Hippocampal formation (tissue), 2 donors: ENCODE results near the gene FICD.
A peak's percentile ranks its signal among the peaks of the same experiment; 100 is the strongest.
"Not testable (repeated sequence)": the region's sequence is repeated elsewhere in the genome, so short reads cannot be mapped to it uniquely, and the experiment has no call there.

Experiments
- DNase-seq, 2 donors: peaks; one replicate each; lab custom pipeline; 2025; lab: John Stamatoyannopoulos, UW

FICD gene

GRCh38 chr12:108538146-108538545, 23.1 kb downstream of the FICD start:
- DNase-seq: no peak

GRCh38 chr12:108538616-108539195, 23.6 kb downstream of the FICD start:
- no peak for DNase-seq

GRCh38 chr12:108542320-108542719, 27.2 kb downstream of the FICD start:
- no peak for DNase-seq

- no peak for DNase-seq
Observed at GRCh38 chr12:108543652-108544051, 28.6 kb downstream of the FICD start.

- no peak for DNase-seq
Observed at GRCh38 chr12:108547686-108548085, 32.6 kb downstream of the FICD start.

- DNase-seq: no peak
Observed at GRCh38 chr12:108548954-108549521, 34.0 kb downstream of the FICD start.

- DNase-seq: no peak
Observed at GRCh38 chr12:108551535-108551934, 36.5 kb downstream of the FICD start.

- DNase-seq: no peak
Observed at GRCh38 chr12:108553799-108554198, 38.7 kb downstream of the FICD start.

GRCh38 chr12:108555383-108555782, 40.3 kb downstream of the FICD start:
- DNase-seq: not testable (repeated sequence)

GRCh38 chr12:108559007-108559655, 44.1 kb downstream of the FICD start:
- no peak for DNase-seq

- no peak for DNase-seq
Observed at GRCh38 chr12:108559748-108560147, 44.7 kb downstream of the FICD start.

GRCh38 chr12:108560321-108560721, 45.2 kb downstream of the FICD start:
- no peak for DNase-seq

- DNase-seq: peak; percentile 79 to 95
Observed at GRCh38 chr12:108560752-108561719, 46.0 kb downstream of the FICD start, which contains the start of gene SART3. SART3 (minus strand) TSS chr12:108561173; CDS start chr12:108561154, 19 bp downstream.

GRCh38 chr12:108561852-108562347, 46.8 kb downstream of the FICD start:
- no peak for DNase-seq

- DNase-seq: peak; percentile 93 to 98
Observed at GRCh38 chr12:108562348-108563135, 47.5 kb downstream of the FICD start, which contains the start of gene ISCU. ISCU (plus strand) TSS chr12:108562596; CDS start chr12:108562623, 27 bp downstream.

GRCh38 chr12:108563136-108563803, 48.2 kb downstream of the FICD start:
- peak; percentile 52 to 71 for DNase-seq

- no peak for DNase-seq
Observed at GRCh38 chr12:108563804-108564151, 48.7 kb downstream of the FICD start.

GRCh38 chr12:108564724-108565123, 49.6 kb downstream of the FICD start:
- DNase-seq: no peak

- no peak for DNase-seq
Observed at GRCh38 chr12:108565146-108565545, 50.1 kb downstream of the FICD start.

GRCh38 chr12:108565976-108566375, 50.9 kb downstream of the FICD start:
- no peak for DNase-seq

GRCh38 chr12:108566452-108566851, 51.4 kb downstream of the FICD start:
- DNase-seq: no peak
